T-helper 1 cell (primary cell): ENCODE results near the gene TSSK1B.
"Not testable (repeated sequence)": the region's sequence is repeated elsewhere in the genome, so short reads cannot be mapped to it uniquely, and the experiment has no call there.

Source experiments
- DNase-seq, 5 donors: peaks; one replicate each; pipeline ENCODE4 v3.0.0-alpha.2; 2012 to 2020
- total RNA-seq, 4 donors: gene quantifications; one replicate each; lab custom pipeline; 2026; lab: John Stamatoyannopoulos, UW

Gene TSSK1B
- 0 reads per million in 4 donors for total RNA-seq

DNA sequence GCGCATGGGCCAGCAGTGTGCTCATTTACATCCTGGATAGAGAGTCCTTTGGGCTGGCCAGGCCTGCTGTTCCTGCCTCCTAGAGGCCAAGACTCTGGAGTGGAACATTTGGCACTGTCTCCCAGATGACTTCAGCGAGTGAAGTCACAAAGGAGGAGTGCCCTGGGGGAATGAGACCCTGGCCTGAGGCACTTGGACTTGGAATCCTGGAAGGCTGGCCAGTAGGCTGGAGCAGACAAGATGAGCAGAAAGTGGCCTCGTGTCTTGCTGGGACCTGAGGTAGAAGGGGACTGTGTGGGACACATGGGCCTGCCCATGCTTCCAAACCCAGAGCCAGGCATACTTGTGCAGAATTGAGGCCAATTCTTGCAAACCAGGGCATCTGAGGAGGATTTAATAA is at the start of gene TSSK1B:
TSS of gene TSSK1B (minus strand) at position 101 of the 400 bp plus-strand sequence. CDS start 150 bp downstream, outside the sequence.
- DNase-seq = no peak

DNA sequence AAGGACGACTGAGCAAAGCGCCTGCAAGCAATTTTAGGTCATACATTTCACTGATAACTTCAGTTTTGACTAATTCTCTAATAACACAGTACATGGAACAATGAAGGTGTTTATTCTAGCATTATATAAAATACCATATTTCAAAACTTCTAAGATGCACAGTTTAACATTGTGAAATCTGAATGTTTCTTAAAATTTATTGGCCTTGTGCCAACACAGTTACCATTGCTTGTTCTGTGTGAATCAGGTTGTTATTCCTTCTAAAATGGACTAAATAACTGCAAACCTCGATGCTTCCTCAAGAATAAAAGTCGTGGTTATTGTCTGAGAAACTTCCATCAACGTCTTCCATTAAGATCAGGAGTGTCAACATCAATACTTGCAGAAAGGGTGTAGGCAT is 45.5 kb upstream of the TSSK1B start:
- DNase-seq = no peak

GRCh38 chr5:113478691-113479090 is 43.9 kb upstream of the TSSK1B start:
- no peak for DNase-seq

GRCh38 chr5:113474100-113474728 is 39.4 kb upstream of the TSSK1B start:
- DNase-seq = no peak

- no peak for DNase-seq
These were observed 28.2 kb upstream of the TSSK1B start for GRCh38 chr5:113463032-113463431.

GRCh38 chr5:113457106-113457505 is 22.3 kb upstream of the TSSK1B start:
- DNase-seq = not testable (repeated sequence)

DNA sequence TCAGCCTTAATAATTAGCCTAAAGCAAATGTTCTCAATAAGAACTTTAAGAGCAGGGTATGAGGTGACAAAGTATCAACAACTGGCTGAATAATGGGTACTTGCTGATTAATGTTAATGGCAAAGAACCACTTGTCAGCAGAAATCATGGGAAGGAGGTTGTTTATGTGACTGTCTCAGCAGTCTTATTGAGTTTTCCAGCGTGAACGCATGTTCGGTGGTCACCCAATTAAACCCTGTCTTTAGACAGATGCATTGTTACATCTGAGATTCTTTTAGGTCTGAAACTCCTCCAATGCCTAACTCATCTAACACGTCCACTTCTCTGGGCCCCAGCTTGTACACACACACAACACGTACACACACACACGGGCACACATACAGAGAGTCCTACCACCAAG is 18.2 kb upstream of the TSSK1B start:
- no peak for DNase-seq

- DNase-seq = no peak
These were observed 17.0 kb upstream of the TSSK1B start for GRCh38 chr5:113451797-113452196.

DNA sequence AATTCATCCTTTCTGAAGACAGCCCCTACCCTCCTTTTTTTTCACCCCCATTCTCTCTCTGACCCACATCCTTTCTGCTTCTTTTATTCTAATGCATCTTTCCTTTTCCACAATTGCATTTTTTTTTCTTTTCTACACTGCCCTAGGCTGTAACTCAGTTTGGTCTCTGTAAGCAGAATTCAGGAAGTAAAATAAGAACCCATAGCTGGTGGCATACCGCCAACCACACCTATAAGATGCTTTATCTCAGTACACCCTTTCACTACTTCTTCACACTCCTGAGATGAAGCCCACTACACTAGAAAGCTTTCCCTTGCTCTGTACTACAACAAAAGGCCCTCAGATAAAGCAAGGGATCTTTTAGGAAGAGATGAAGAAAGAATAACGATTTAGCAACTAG is 16.1 kb upstream of the TSSK1B start:
- DNase-seq = no peak

GRCh38 chr5:113450462-113450861 is 15.7 kb upstream of the TSSK1B start:
- DNase-seq = no peak

GRCh38 chr5:113448252-113448651 is 13.5 kb upstream of the TSSK1B start:
- no peak for DNase-seq

DNA sequence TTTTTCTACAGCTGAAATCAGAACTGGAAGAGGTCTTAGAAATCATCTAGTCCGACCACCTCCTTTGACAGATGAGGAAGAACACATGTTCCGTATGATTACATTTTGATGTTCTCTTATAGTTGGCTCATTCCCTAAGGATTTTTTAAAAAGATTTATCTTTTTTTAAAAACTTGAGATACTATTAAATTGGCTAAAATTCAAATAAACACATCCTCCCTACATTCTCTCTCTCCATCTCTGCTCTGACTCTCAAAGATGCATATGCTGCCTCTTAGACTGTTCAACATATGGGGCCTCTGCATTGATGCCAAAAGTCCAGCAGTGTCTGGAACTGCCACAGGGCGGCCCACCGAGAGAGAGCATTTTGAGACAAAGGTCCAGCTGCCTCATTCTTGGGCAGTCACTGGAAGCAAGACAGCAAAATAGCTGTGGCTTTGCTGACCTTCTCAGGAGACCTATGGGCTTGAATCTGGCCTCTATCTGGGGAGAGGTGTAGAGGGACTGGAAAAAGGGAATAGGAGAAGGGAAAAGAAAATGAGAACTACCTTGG is 12.8 kb upstream of the TSSK1B start:
- no peak for DNase-seq

DNA sequence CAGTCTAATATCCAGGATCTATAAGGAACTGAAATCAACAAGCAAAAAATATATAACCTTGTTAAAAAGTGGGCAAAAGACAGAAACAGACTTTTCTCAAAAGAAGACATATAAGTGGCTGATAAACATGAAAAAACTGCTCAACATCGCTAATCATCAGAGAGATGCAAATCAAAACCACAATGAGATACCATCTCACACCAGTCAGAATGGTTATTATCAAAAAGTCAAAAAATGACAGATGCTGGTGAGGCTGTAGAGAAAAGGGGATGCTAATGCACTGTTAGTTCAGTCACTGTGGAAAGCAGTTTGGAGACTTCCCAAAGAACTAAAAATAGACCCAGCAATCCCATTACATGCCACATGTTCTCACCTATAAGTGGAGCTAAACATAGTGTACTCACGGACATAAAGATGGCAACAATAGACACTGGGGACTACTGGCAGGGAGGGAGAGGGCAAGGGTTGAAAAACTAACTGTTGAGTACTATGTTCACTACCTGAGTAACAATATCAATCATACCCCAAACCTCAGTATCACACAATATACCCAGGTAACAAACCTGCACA is 11.7 kb upstream of the TSSK1B start:
- no peak for DNase-seq

- no peak for DNase-seq
These were observed 2.3 kb upstream of the TSSK1B start for GRCh38 chr5:113437111-113437510.

DNA sequence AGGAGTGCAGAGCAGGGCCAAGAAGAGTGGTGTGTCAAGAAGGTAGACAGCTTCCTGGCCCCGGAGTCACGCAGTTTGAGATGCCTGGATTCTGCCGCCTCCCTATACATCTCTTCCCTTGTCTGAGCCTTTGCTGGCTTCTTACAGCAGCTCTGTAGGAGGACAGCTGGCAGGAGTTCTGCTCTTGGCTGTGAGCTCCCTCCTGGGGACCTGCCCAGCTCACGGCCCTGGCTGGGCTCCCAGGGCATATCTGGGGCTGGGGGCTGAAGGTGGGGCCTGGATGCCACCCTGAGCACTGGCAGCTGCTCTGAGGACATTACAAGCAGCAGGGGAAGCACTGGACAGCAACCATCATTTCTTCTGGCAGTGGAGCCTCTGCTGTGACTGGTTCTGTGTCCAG is 786 bp upstream of the TSSK1B start:
- DNase-seq = no peak

GRCh38 chr5:113433862-113434612 is 752 bp downstream of the TSSK1B start:
- no peak for DNase-seq

DNA sequence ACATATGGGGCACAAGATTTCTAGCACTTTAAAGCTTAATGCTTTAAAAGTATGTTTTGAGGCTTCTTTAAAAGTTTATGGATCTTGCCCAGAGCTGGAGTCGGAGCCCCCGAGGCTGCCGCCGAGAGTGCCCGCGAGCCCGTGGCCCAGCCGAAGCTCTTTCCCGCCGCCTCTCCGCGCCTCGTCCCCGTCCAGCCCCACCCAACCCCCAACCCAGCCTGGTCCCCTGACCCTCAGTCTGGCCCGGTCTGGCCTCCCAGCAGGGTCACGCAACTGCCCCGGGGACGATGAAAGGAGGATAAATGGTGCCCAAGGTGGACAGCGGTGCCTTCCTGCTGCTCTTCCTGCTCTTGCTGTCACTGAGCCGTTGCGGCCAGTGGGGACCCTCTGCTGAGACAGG is 1.7 kb downstream of the TSSK1B start:
- no peak for DNase-seq

GRCh38 chr5:113427871-113428574 is 6.8 kb downstream of the TSSK1B start:
- no peak for DNase-seq

GRCh38 chr5:113425909-113426308 is 8.9 kb downstream of the TSSK1B start:
- DNase-seq = no peak

DNA sequence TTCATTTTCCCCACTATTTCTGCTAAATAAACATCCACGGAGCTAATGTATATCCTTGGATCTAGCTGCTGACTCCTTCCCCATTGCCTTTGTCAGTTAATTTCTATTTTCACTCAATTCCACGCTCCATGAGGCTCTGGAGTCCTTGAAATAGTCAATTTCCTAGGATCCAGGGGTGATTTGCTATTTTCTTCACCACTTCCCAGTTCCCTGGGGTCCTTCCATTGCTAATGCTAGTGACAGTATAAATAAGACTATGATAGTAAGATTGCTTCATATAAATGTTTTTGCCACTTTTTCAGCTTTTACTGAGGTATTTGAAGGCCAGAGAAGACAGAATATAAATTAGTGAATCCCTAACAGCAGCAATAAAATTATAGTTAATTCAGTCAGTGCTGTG is 13.1 kb downstream of the TSSK1B start:
- no peak for DNase-seq

DNA sequence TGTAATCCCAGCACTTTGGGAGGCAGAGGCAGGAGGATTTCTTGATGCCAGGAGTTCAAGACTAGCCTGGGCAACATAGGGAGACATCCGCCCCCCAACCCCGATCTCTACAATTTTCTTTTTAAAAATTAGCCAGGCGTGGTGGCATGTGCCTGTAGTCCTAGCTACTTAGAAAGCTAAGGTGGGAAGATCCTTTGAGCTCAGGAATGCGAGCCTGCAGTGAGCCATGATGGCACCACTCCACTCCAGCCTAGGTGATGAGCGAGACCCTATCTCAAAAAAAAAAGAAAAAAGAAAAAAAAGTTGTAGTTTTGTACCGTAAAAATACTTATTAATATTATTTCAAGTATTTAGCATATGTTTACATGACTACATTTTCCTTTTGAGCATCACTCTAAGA is 29.3 kb downstream of the TSSK1B start:
- no peak for DNase-seq

DNA sequence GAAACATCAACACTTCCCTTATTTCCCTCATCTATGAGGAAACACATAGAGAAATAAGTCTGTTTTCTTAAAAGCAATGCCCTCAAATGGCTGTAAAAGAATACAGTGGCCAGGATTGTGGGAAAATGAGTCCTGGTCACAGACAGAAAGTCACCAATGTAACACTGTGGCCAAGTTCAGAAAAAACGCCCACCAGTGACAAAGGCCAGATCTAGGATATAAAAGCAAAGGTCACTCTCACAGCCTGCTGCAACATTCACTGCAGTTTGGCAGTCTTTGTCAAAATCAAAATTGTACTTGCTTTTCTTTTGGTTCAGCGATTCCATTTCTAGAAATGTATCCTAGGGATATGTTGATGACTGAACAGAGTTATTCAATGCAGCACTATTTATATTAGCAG is 30.5 kb downstream of the TSSK1B start:
- DNase-seq = no peak

DNA sequence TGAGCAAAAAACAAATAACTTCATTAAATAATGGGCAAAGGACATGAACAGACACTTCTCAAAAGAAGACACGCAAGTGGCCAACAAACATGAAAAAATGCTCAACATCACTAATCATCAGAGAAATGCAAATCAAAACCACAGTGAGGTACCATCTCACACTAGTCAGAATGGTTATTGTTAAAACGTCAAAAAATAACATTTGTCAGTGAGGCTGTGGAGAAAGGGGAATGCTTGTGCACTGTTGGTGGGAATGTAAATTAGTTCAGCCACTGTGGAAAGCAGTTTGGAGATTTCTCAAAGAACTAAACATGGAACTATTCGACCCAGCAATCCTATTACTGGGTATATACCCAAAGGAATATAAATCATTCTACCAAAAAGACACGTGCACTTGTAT is 36.8 kb downstream of the TSSK1B start:
- not testable (repeated sequence) for DNase-seq
